ENCODE data around the gene AADACL4. TPM values are rescaled to one million over a fixed set of nuclear protein-coding genes. Genes with fewer than 3 reads are reported as not detected.
A peak's percentile ranks its signal among the peaks of the same experiment; 100 is the strongest.

The AADACL4 gene
- total RNA-seq, 1 donor from 2014 or later = not detected

DNA sequence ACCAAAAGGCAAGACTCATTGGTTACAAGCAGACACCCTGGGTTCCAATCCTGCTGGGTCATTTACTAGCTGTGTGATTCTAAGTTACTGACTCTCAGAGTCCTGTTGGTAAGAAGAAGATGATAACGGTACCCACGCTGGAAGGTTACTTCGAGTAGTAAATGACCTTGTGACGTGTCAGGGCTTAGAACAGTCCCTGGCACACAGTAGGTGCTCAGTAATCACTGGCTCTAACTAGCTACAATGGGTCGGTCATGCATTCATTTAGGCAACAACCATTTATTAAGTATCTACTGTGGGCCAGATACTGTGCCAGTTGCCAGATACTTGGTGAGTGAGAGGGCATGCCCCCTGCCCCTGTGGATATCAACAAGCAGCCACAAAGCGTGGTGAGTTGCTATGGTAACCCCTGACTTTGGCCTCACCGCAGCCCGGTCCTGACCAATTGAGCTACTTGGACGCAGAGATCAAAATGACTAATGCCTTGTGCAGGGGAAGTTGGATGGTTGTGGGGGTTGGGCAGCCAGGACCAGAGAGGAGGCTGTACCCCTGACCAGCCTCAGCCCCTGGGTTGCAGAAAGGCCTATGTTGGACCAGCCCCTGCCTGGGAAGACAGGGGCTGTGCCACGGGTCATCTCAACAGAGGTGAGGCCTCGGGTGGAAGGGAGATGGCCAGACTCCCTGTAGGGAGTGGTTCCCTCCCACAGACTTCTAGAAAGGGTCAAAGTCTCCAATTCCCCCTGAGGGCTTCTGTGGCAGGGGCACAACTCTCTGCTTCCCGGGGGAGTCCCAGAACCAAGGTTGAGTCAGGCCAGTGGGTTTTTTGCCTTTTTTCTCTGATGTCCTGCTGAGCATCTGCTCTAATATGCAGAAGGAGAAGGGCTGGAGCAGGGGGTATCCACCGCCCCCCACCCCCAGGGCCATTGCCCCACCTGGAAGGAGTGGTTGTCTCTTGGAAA lies 41.9 kb upstream of the AADACL4 start:
- Mint-ChIP-seq H3K27ac (ENCODE audit: unreplicated experiment) (no peak overlapping the region), H3K36me3 (ENCODE audit: low read depth) (no peaks in the 10 kb centered on the region), H3K4me1 (peaks cover 23% of the 10 kb centered on the region), H3K27me3 (ENCODE audit: low read depth) (peaks cover 5% of the 10 kb centered on the region), H3K9me3 (no peaks in the 10 kb centered on the region), H3K4me3 (peak overlapping the region; percentile 7)
- DNase-seq (ENCODE audit: low read depth, low spot score) = no peak
- TF ChIP-seq, protein P1, sequence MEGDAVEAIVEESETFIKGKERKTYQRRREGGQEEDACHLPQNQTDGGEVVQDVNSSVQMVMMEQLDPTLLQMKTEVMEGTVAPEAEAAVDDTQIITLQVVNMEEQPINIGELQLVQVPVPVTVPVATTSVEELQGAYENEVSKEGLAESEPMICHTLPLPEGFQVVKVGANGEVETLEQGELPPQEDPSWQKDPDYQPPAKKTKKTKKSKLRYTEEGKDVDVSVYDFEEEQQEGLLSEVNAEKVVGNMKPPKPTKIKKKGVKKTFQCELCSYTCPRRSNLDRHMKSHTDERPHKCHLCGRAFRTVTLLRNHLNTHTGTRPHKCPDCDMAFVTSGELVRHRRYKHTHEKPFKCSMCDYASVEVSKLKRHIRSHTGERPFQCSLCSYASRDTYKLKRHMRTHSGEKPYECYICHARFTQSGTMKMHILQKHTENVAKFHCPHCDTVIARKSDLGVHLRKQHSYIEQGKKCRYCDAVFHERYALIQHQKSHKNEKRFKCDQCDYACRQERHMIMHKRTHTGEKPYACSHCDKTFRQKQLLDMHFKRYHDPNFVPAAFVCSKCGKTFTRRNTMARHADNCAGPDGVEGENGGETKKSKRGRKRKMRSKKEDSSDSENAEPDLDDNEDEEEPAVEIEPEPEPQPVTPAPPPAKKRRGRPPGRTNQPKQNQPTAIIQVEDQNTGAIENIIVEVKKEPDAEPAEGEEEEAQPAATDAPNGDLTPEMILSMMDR (conservative IDR thresholded peaks at IDR 0.05) = no peak

DNA sequence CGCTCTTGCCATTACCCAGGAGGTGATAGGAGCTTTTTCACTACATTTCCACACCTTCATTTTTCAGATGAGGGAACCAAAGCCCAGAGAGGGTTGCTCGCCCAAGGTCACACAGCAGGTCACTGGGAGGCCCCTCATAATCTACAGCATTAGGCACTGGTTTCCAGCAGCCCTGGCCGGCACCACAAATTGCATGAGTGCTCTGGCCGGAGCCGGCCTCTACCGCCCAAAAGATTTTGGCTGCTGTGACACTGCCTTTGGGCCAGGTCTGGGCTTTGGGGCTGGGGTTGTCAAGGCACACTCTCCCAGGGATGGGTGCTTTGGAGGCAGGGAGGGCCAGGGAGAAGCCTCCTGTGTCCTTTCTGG lies 41.2 kb upstream of the AADACL4 start:
- Mint-ChIP-seq H3K9me3 (no peaks in the 10 kb centered on the region), H3K36me3 (ENCODE audit: low read depth) (no peaks in the 10 kb centered on the region), H3K4me1 (peaks cover 23% of the 10 kb centered on the region), H3K27me3 (ENCODE audit: low read depth) (no peaks in the 10 kb centered on the region), H3K4me3 (no peak overlapping the region), H3K27ac (ENCODE audit: unreplicated experiment) (no peak overlapping the region)
- no peak for DNase-seq (ENCODE audit: low read depth, low spot score)
- TF ChIP-seq, protein P1 (conservative IDR thresholded peaks at IDR 0.05) = no peak

DNA sequence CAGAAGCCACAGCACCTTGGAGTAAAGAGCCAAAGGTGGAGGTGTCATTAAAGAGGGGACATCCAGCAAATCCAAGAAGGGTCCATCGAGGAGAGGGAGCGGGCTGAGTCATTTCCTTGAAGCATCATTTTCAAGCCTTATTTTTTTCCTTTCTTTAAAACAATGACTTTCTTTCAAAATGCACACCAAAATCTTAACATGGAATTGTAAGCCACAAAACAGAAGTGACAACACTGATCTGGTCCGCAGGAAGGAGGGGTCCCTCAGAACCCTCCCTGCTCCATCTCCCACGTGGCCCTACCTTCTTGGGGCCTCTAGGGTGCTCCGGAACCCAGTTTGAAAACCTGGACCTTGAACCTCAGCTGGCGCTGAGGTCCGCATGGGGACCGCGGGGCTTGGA lies 40.7 kb upstream of the AADACL4 start:
- TF ChIP-seq, protein P1 (conservative IDR thresholded peaks at IDR 0.05) = no peak
- no peaks in the 10 kb centered on the region for H3K9me3 Mint-ChIP-seq
- H3K4me3 Mint-ChIP-seq = no peak overlapping the region
- peaks cover 23% of the 10 kb centered on the region for H3K4me1 Mint-ChIP-seq
- H3K27ac Mint-ChIP-seq (ENCODE audit: unreplicated experiment) = no peak overlapping the region
- no peak for DNase-seq (ENCODE audit: low read depth, low spot score)
- no peaks in the 10 kb centered on the region for H3K36me3 Mint-ChIP-seq (ENCODE audit: low read depth)
- H3K27me3 Mint-ChIP-seq (ENCODE audit: low read depth) = no peaks in the 10 kb centered on the region

DNA sequence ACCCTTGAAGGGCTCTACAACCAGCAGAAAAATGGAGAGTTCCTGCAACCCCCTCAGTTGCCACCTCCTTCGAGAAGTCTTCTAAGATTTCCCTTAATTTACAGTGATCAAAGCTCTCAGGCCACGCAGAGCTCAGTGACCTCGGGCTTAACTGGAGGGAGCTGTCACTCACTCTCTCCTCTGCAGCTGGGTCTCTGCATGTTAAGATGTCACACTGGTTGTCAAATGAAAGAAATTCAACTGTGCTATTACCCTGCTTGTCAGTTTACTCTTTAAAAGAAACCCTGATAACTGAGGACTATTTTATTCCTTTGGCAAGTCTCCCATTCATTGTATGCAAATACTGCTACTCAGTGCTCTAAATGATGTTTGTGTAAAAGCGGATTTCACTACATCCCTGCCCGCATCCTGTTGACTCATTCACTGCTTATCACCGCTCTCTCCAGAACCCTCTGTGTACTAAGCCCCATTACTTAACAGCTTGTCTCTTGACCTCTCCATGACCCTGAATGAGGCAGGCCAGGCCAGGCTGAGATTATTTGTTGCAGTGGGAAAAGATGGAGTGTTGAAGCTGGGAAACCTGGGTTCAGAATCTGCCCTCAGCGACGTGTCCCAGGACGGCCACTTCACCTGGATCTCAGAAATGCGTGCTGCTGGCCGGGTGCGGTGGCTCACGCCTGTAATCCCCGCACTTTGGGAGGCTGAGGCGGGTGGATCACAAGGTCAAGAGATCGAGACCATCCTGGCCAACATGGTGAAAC lies 39.6 kb upstream of the AADACL4 start:
- H3K36me3 Mint-ChIP-seq (ENCODE audit: low read depth) = no peaks in the 10 kb centered on the region
- H3K27ac Mint-ChIP-seq (ENCODE audit: unreplicated experiment) = no peak overlapping the region
- H3K9me3 Mint-ChIP-seq = no peaks in the 10 kb centered on the region
- H3K4me1 Mint-ChIP-seq = peaks cover 23% of the 10 kb centered on the region
- H3K27me3 Mint-ChIP-seq (ENCODE audit: low read depth) = peaks cover 2% of the 10 kb centered on the region
- peak overlapping the region; percentile 12 for H3K4me3 Mint-ChIP-seq
- TF ChIP-seq, protein P1 (conservative IDR thresholded peaks at IDR 0.05) = no peak
- no peak for DNase-seq (ENCODE audit: low read depth, low spot score)

DNA sequence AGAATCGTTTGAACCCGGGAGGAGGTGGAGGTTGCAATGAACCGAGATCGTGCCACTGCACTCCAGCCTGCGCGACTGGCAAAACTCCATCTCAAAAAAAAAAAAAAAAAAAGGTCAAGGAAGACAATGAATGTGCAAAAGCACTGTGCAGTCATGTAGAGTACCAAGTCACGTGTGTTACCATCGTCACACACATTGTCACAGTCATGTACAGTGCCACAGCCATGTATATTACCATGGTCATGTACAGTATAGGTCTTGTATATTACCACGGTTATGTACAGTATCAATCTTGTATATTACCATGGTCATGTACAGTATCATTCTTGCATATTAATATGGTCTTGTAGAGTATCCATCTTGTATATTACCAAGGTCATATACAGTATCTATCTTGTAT lies 38.9 kb upstream of the AADACL4 start:
- Mint-ChIP-seq H3K4me1 (peaks cover 23% of the 10 kb centered on the region), H3K27ac (ENCODE audit: unreplicated experiment) (no peak overlapping the region), H3K27me3 (ENCODE audit: low read depth) (peaks cover 2% of the 10 kb centered on the region), H3K4me3 (no peak overlapping the region), H3K9me3 (no peaks in the 10 kb centered on the region), H3K36me3 (ENCODE audit: low read depth) (no peaks in the 10 kb centered on the region)
- TF ChIP-seq, protein P1 (conservative IDR thresholded peaks at IDR 0.05) = no peak
- no peak for DNase-seq (ENCODE audit: low read depth, low spot score)

Measured in neural crest cell (in vitro differentiated cells).